DND-41 (cell line): ENCODE results near the gene HMHB1.

Experiments
- ATAC-seq: fragments of 200-7000 bp; cut with Tn5 transposase; 3 replicates; pipeline ENCODE4 v1.9.1; 2021; ENCODE audit warnings: low read depth; ENCODE audit not compliant: insufficient read depth
- DNase-seq: peaks from one replicate; pipeline ENCODE4 v3.0.0-alpha.2; 2020
- H2AFZ ChIP-seq: 2 replicates; pipeline ENCODE4 v1.6.0; 2012; ENCODE audit warnings: low read depth, low read length
- H3K27ac ChIP-seq: 2 replicates; pipeline ENCODE4 v1.5.1; 2012; ENCODE audit warnings: low read length, inconsistent platforms
- H3K27me3 ChIP-seq: fragments of 200-600 bp; sonication (generic); 2 replicates; pipeline ENCODE4 v1.6.0; 2012; ENCODE audit warnings: low read length, mild to moderate bottlenecking, inconsistent platforms; ENCODE audit not compliant: insufficient read depth, poor library complexity
- H3K36me3 ChIP-seq: 2 replicates; pipeline ENCODE4 v1.5.1; 2012; ENCODE audit warnings: low read length, inconsistent platforms; ENCODE audit not compliant: insufficient read depth
- H3K4me1 ChIP-seq: 2 replicates; pipeline ENCODE4 v1.5.1; 2012; ENCODE audit warnings: mild to moderate bottlenecking, low read length; ENCODE audit not compliant: insufficient read depth
- H3K4me2 ChIP-seq: 2 replicates; pipeline ENCODE4 v1.6.0; 2012; ENCODE audit warnings: mild to moderate bottlenecking, moderate library complexity, low read length, inconsistent platforms; ENCODE audit not compliant: insufficient read depth
- H3K4me3 ChIP-seq, 2 experiments: fragments of 200-600 bp in 1 of 2; shearing (Covaris generic) in 1 of 2; 2 replicates each; pipeline ENCODE4 v1.5.1; 2012 to 2016; ENCODE audit warnings: inconsistent platforms in 2 of 2, low read length in 2 of 2, mild to moderate bottlenecking in 2 of 2, low read depth in 1 of 2, moderate library complexity in 1 of 2
- H3K79me2 ChIP-seq: 2 replicates; pipeline ENCODE4 v1.6.0; 2012; ENCODE audit warnings: low read length, inconsistent platforms; ENCODE audit not compliant: insufficient read depth
- H3K9ac ChIP-seq: 2 replicates; pipeline ENCODE4 v1.6.0; 2012; ENCODE audit warnings: low read depth, mild to moderate bottlenecking, inconsistent platforms, low read length, moderate library complexity
- H3K9me3 ChIP-seq: 2 replicates; pipeline ENCODE4 v1.5.1; 2012; ENCODE audit warnings: low read length, moderate library complexity, mild to moderate bottlenecking, inconsistent platforms; ENCODE audit not compliant: insufficient read depth, severe bottlenecking
- H4K20me1 ChIP-seq: 2 replicates; pipeline ENCODE4 v1.6.0; 2012; ENCODE audit warnings: low read length; ENCODE audit not compliant: insufficient read depth
- EZH2 ChIP-seq: IDR thresholded peaks from 3 replicates; pipeline ENCODE4 v1.6.1; 2012; ENCODE audit warnings: borderline replicate concordance, low read depth, mild to moderate bottlenecking, moderate library complexity, low read length, inconsistent platforms; ENCODE audit not compliant: severe bottlenecking
- TF ChIP-seq, protein P1 (sequence below): IDR thresholded peaks from 2 replicates; pipeline ENCODE4 v1.5.1; 2012; ENCODE audit warnings: borderline replicate concordance, low read length, moderate library complexity, mild to moderate bottlenecking; ENCODE audit not compliant: poor library complexity, severe bottlenecking; ENCODE audit errors: extremely low read depth

HMHB1 gene

DNA sequence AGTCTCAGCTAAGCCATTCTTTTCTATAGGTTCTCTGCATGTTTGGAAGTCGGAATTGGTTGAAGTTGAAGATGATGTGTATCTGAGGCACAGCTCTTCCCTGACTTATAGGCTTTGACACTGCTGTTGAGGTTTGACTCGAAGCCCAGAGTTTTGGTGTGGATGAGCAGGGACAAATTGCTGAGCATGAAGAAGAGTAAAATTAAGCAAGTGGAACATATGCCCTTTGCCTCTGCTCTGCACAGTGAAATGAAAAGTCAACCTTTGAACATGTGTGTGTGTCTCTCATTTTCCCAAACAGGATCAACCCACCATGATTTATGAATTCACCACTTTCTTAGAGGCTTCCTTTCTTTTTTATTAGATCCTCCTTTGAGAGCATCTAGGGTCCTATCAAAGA is 8.5 kb downstream of the HMHB1 start:
- TF ChIP-seq EZH2: no peak
- TF ChIP-seq, protein P1, sequence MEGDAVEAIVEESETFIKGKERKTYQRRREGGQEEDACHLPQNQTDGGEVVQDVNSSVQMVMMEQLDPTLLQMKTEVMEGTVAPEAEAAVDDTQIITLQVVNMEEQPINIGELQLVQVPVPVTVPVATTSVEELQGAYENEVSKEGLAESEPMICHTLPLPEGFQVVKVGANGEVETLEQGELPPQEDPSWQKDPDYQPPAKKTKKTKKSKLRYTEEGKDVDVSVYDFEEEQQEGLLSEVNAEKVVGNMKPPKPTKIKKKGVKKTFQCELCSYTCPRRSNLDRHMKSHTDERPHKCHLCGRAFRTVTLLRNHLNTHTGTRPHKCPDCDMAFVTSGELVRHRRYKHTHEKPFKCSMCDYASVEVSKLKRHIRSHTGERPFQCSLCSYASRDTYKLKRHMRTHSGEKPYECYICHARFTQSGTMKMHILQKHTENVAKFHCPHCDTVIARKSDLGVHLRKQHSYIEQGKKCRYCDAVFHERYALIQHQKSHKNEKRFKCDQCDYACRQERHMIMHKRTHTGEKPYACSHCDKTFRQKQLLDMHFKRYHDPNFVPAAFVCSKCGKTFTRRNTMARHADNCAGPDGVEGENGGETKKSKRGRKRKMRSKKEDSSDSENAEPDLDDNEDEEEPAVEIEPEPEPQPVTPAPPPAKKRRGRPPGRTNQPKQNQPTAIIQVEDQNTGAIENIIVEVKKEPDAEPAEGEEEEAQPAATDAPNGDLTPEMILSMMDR: no peak
- no peaks in the 10 kb centered on the region for H3K27me3 ChIP-seq
- no peaks in the 10 kb centered on the region for H3K9me3 ChIP-seq
- DNase-seq (no peak), ATAC-seq (no peak)
- H3K4me3 ChIP-seq: no peak overlapping the region
- H3K36me3 ChIP-seq: no peaks in the 10 kb centered on the region
- peak overlapping the region; percentile 36; the same call in 1 of the 2 replicates for H2AFZ ChIP-seq
- peak overlapping the region; percentile 10; the same call in 1 of the 2 replicates for H3K9ac ChIP-seq
- H3K79me2 ChIP-seq: peaks cover 6% of the 10 kb centered on the region; the same call in 1 of the 2 replicates
- H3K27ac ChIP-seq: peak overlapping the region; percentile 77
- H3K4me2 ChIP-seq: no peak overlapping the region
- H4K20me1 ChIP-seq: no peaks in the 10 kb centered on the region
- H3K4me1 ChIP-seq: peaks cover 60% of the 10 kb centered on the region

DNA sequence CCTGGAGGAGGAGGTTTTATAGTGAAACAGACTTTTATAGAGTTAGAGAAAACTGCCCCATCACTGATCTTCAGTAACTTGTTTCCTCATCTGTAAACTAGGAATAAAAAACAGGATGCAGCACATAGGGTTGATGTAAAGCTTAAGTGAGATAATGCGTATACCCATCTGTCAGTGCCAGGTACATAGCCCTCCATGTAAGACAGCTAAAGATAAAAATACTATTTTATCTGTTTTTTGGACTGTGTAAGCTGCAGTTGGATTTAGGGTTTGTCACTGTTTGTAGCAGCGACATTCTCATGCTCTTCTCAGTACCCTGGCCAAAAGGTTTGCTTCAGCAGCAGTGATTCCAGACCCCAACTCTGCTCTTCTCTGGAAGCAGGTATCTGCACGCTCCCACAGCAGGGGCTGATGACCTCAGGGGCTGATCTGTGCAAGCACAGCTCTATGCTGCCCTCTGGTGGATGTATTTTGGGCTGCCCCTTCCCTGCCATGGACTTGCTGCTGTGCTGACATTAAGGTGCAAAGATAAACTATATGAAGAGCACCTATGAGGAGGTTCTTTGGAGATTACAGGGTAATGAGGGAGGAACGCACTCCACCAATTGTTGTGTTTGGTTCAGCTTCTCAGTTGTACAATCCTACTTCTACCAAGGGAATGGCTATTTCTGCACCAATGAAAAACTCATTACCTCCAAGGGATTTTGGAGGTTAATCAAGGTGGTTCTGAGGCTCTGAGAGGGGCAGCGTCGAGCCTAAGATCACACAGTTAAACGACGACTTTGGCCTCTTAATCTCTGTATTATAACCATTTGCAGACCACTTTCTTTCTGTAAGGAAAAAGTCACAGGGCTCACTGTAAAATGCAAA is 13.1 kb downstream of the HMHB1 start:
- Histone ChIP-seq H2AFZ (peak overlapping the region; percentile 46; the same call in 1 of the 2 replicates), H3K4me3 (no peak overlapping the region), H3K27me3 (no peaks in the 10 kb centered on the region), H3K9ac (peak overlapping the region; percentile 29), H3K27ac (peak overlapping the region; percentile 79), H3K79me2 (peaks cover 6% of the 10 kb centered on the region; the same call in 1 of the 2 replicates), H4K20me1 (no peaks in the 10 kb centered on the region), H3K9me3 (no peaks in the 10 kb centered on the region), H3K4me1 (peaks cover 55% of the 10 kb centered on the region), H3K36me3 (no peaks in the 10 kb centered on the region), H3K4me2 (peak overlapping the region; percentile 38)
- TF ChIP-seq EZH2: no peak
- TF ChIP-seq, protein P1: peak; percentile 100
- DNase-seq (peak; percentile 91), ATAC-seq (peak; percentile 96)

DNA sequence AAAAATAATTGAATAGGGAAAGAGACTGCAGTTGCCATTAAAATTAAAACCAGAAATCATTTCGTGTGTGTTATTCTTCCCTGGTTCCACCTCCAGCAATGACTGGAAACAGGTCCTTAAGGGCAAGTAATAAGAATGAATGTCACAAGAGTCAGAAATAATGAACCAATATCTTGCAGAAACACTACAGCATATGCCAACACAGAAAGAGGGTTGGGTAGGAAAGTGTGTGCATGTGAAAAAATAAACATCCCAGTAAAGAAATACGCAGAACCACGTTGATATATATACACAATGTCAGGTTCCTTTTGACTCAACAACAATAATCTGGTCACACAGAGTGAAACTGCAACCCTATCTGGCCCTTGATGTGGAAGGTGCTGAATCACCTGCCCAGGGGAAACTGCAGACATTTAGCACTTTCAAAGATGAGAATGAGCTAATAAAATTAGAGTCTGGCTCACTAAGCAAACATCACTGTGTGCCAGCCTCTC is 15.0 kb downstream of the HMHB1 start:
- Histone ChIP-seq H3K4me1 (peaks cover 45% of the 10 kb centered on the region), H3K79me2 (peaks cover 6% of the 10 kb centered on the region; the same call in 1 of the 2 replicates), H2AFZ (no peak overlapping the region), H3K9me3 (no peaks in the 10 kb centered on the region), H3K36me3 (no peaks in the 10 kb centered on the region), H3K4me3 (no peak overlapping the region), H4K20me1 (no peaks in the 10 kb centered on the region), H3K4me2 (no peak overlapping the region), H3K27ac (no peak overlapping the region), H3K27me3 (no peaks in the 10 kb centered on the region), H3K9ac (no peak overlapping the region)
- TF ChIP-seq, protein P1: no peak
- no peak for TF ChIP-seq EZH2
- ATAC-seq (no peak), DNase-seq (no peak)
